DOHH2 (cell line): Measurements from ENCODE around the gene NPTN.

ENCODE experiments used
- H3F3A ChIP-seq: fragments of 200-600 bp; sonication (generic), shearing (Covaris generic); 2 replicates; pipeline ENCODE4 v1.6.0; 2016; ENCODE audit warnings: antibody characterized with exemption, mild to moderate bottlenecking; ENCODE audit not compliant: control insufficient read depth, insufficient read depth
- H3K27ac ChIP-seq: fragments of 200-600 bp; sonication (generic); 2 replicates; pipeline ENCODE4 v1.5.1; 2014; ENCODE audit warnings: low read depth, mild to moderate bottlenecking, low read length, moderate library complexity
- H3K27me3 ChIP-seq: fragments of 200-600 bp; sonication (generic); 2 replicates; pipeline ENCODE4 v1.6.1; 2014; ENCODE audit warnings: mild to moderate bottlenecking, low read length, mixed read lengths; ENCODE audit not compliant: control insufficient read depth
- H3K36me3 ChIP-seq: fragments of 200-600 bp; sonication (generic); 2 replicates; pipeline ENCODE4 v1.6.1; 2014; ENCODE audit warnings: mild to moderate bottlenecking, low read length, moderate library complexity, mixed read lengths; ENCODE audit not compliant: control insufficient read depth
- H3K4me1 ChIP-seq: fragments of 200-600 bp; sonication (generic); 2 replicates; pipeline ENCODE4 v1.6.1; 2014; ENCODE audit warnings: mild to moderate bottlenecking, low read length, mixed read lengths; ENCODE audit not compliant: control insufficient read depth
- H3K4me2 ChIP-seq: fragments of 200-600 bp; sonication (generic); 2 replicates; pipeline ENCODE4 v1.6.0; 2014; ENCODE audit warnings: mild to moderate bottlenecking, low read length, moderate library complexity
- H3K4me3 ChIP-seq: fragments of 200-600 bp; sonication (generic); 2 replicates; pipeline ENCODE4 v1.5.1; 2014; ENCODE audit warnings: mild to moderate bottlenecking, low read length, mixed read lengths
- H3K79me2 ChIP-seq: fragments of 200-600 bp; sonication (generic); 2 replicates; pipeline ENCODE4 v1.6.1; 2014; ENCODE audit warnings: mild to moderate bottlenecking, low read length, mixed read lengths; ENCODE audit not compliant: control insufficient read depth
- H3K9me2 ChIP-seq: fragments of 200-600 bp; sonication (generic); replicated peaks from 2 replicates; pipeline ENCODE4 v1.6.1; 2014; ENCODE audit warnings: mild to moderate bottlenecking, low read length, mixed read lengths; ENCODE audit not compliant: control insufficient read depth
- H3K9me3 ChIP-seq: fragments of 200-600 bp; sonication (generic); 2 replicates; pipeline ENCODE4 v1.6.1; 2014; ENCODE audit warnings: antibody characterized with exemption, low read length, mixed read lengths; ENCODE audit not compliant: control insufficient read depth, insufficient read depth
- H4K20me1 ChIP-seq: fragments of 200-600 bp; sonication (generic); 2 replicates; pipeline ENCODE4 v1.6.0; 2014; ENCODE audit warnings: low read depth, mild to moderate bottlenecking, antibody characterized with exemption, low read length, moderate library complexity; ENCODE audit not compliant: control insufficient read depth, insufficient read depth
- CTCF ChIP-seq: fragments of 200-600 bp; sonication (generic); IDR thresholded peaks from one replicate; pipeline ENCODE4 v1.5.1; 2014; ENCODE audit warnings: antibody characterized with exemption, mild to moderate bottlenecking, low read depth, low read length; ENCODE audit not compliant: poor library complexity, severe bottlenecking
- EZH2phosphoT487 ChIP-seq: fragments of 200-600 bp; sonication (generic); IDR thresholded peaks from 2 replicates; pipeline ENCODE4 v1.6.1; 2017; ENCODE audit warnings: borderline replicate concordance, mild to moderate bottlenecking, antibody characterized with exemption, low read length, moderate library complexity, mixed read lengths

Gene NPTN

GRCh38 chr15:73570355-73571032 is 62.7 kb downstream of the NPTN start:
- no peaks in the 10 kb centered on the region for H3F3A ChIP-seq
- H3K4me3 ChIP-seq, result no peak overlapping the region
- no peaks in the 10 kb centered on the region for H3K9me2 ChIP-seq
- peaks cover 63% of the 10 kb centered on the region for H3K36me3 ChIP-seq
- TF ChIP-seq EZH2phosphoT487, result no peak
- no peak for TF ChIP-seq CTCF
- no peaks in the 10 kb centered on the region for H3K79me2 ChIP-seq
- H3K9me3 ChIP-seq, result no peaks in the 10 kb centered on the region
- no peaks in the 10 kb centered on the region; the same call in 1 of the 2 replicates for H4K20me1 ChIP-seq
- no peak overlapping the region for H3K4me2 ChIP-seq
- H3K27ac ChIP-seq, result no peak overlapping the region
- H3K4me1 ChIP-seq, result no peaks in the 10 kb centered on the region
- no peaks in the 10 kb centered on the region for H3K27me3 ChIP-seq

- no peak overlapping the region for H3K27ac ChIP-seq
- H3K36me3 ChIP-seq, result peaks cover 64% of the 10 kb centered on the region
- H4K20me1 ChIP-seq, result no peaks in the 10 kb centered on the region
- no peak overlapping the region for H3K4me2 ChIP-seq
- no peaks in the 10 kb centered on the region for H3K9me3 ChIP-seq
- no peak overlapping the region for H3K4me3 ChIP-seq
- H3K27me3 ChIP-seq, result no peaks in the 10 kb centered on the region
- H3F3A ChIP-seq, result no peaks in the 10 kb centered on the region
- no peaks in the 10 kb centered on the region for H3K79me2 ChIP-seq
- no peaks in the 10 kb centered on the region for H3K9me2 ChIP-seq
- TF ChIP-seq CTCF (no peak), EZH2phosphoT487 (no peak)
- no peaks in the 10 kb centered on the region for H3K4me1 ChIP-seq
Measured at GRCh38 chr15:73569361-73569760, 63.8 kb downstream of the NPTN start.

- TF ChIP-seq EZH2phosphoT487 (no peak), CTCF (no peak)
- Histone ChIP-seq H3K4me2 (no peak overlapping the region), H3K79me2 (no peaks in the 10 kb centered on the region), H3K9me3 (no peaks in the 10 kb centered on the region), H3K4me3 (no peak overlapping the region), H3K9me2 (no peaks in the 10 kb centered on the region), H3K27me3 (no peaks in the 10 kb centered on the region), H3F3A (no peaks in the 10 kb centered on the region), H3K36me3 (peaks cover 66% of the 10 kb centered on the region), H4K20me1 (no peaks in the 10 kb centered on the region), H3K4me1 (no peaks in the 10 kb centered on the region), H3K27ac (no peak overlapping the region)
Measured at GRCh38 chr15:73568564-73569280, 64.5 kb downstream of the NPTN start.
